Stomach (tissue), 4 donors: ENCODE data around the gene CLBA1.

Source experiments
- CTCF ChIP-seq, 7 experiments: fragments of 450-650 bp in 4 of 7; fragments of 200-600 bp in 3 of 7; sonication (generic) in 3 of 7; IDR thresholded peaks; one replicate each; pipeline ENCODE4 v1.5.1; 2016 to 2019; ENCODE audit warnings: antibody characterized with exemption in 7 of 7, control low read depth in 2 of 7, mild to moderate bottlenecking in 1 of 7
- EP300 ChIP-seq: sonication (generic); formaldehyde crosslinking; IDR thresholded peaks from one replicate; pipeline ENCODE4 v1.6.1; 2017; ENCODE audit warnings: antibody characterized with exemption
- POLR2AphosphoS5 ChIP-seq, 3 donors: sonication (generic); formaldehyde crosslinking; IDR thresholded peaks; one replicate each; pipeline ENCODE4 v1.6.1; 2016; ENCODE audit warnings: antibody characterized with exemption in 3 of 3

- no peak for TF ChIP-seq CTCF (IDR thresholded peaks at IDR 0.05)
- no peak for TF ChIP-seq EP300
- TF ChIP-seq POLR2AphosphoS5 (IDR thresholded peaks at IDR 0.05): no peak
Observed at GRCh38 chr14:105010106-105010505, 24.5 kb downstream of the CLBA1 start.
